Type B pancreatic cell (in vitro differentiated cells): ENCODE data around the gene JCHAIN. TPM values are rescaled to one million over a fixed set of nuclear protein-coding genes. Genes with fewer than 3 reads are reported as not detected.
"Not testable (repeated sequence)": the region's sequence is repeated elsewhere in the genome, so short reads cannot be mapped to it uniquely, and the experiment has no call there.

Source experiments
- DNase-seq: peaks from one replicate; pipeline ENCODE4 v3.0.0; 2021; ENCODE audit warnings: mixed read lengths; ENCODE audit not compliant: unreplicated experiment; ENCODE audit errors: extremely low spot score
- H3K27ac Mint-ChIP-seq: 2 replicates; pipeline ENCODE4 v1.8.0; 2021; ENCODE audit warnings: mild to moderate bottlenecking, mixed read lengths
- H3K27me3 Mint-ChIP-seq: 2 replicates; pipeline ENCODE4 v1.8.0; 2021; ENCODE audit warnings: mixed read lengths
- H3K36me3 Mint-ChIP-seq: 2 replicates; pipeline ENCODE4 v1.8.0; 2021; ENCODE audit warnings: mixed read lengths
- H3K4me1 Mint-ChIP-seq: one replicate; pipeline ENCODE4 v1.8.0; 2021; ENCODE audit warnings: mixed read lengths; ENCODE audit not compliant: unreplicated experiment
- H3K4me3 Mint-ChIP-seq: 2 replicates; pipeline ENCODE4 v1.8.0; 2021; ENCODE audit warnings: mild to moderate bottlenecking, mixed read lengths
- H3K9me3 Mint-ChIP-seq: 2 replicates; pipeline ENCODE4 v1.8.0; 2021; ENCODE audit warnings: mixed read lengths
- CTCF ChIP-seq: fragments of 200-600 bp; sonication (generic); conservative IDR thresholded peaks from 2 replicates; pipeline ENCODE4 v1.5.0; 2021; ENCODE audit warnings: antibody characterized with exemption, mild to moderate bottlenecking
- total RNA-seq: library from RNA; stranded (reverse); gene quantifications from 2 replicates; pipeline ENCODE4 v1.2.1, GENCODE V29; 2021; ENCODE audit warnings: low replicate concordance

JCHAIN gene
- total RNA-seq, 1 donor from 2014 or later = not detected

- H3K36me3 Mint-ChIP-seq = no peaks in the 10 kb centered on the region
- TF ChIP-seq CTCF = no peak
- H3K9me3 Mint-ChIP-seq = no peaks in the 10 kb centered on the region
- no peak for DNase-seq
- H3K4me3 Mint-ChIP-seq = no peak overlapping the region
- H3K4me1 Mint-ChIP-seq = no peaks in the 10 kb centered on the region
- H3K27me3 Mint-ChIP-seq = no peaks in the 10 kb centered on the region
- H3K27ac Mint-ChIP-seq = no peak overlapping the region
Observed at GRCh38 chr4:70660106-70660505, 6.2 kb downstream of the JCHAIN start.

GRCh38 chr4:70658418-70658817, 7.9 kb downstream of the JCHAIN start:
- Mint-ChIP-seq H3K27me3 (no peaks in the 10 kb centered on the region), H3K4me1 (no peaks in the 10 kb centered on the region), H3K27ac (no peak overlapping the region), H3K4me3 (no peak overlapping the region), H3K36me3 (no peaks in the 10 kb centered on the region), H3K9me3 (no peaks in the 10 kb centered on the region)
- DNase-seq = no peak
- no peak for TF ChIP-seq CTCF

DNA sequence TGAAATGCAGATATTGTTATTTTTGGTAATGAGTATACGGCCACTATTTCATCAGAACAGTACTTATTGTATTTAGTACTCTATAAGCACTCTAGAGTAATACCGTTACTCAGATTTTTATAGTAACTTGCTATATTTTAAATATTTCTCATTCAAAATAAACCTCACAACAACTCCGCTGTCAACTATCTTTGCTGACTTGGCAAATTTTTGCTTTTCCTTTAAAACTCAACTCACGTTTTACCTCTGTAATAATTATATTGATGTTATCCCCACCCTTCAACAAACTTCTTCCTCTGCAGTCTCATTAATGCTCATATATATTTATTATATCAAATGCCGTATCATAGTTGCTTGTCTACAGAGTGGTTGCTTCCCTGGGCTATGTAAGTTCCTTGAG, 9.0 kb downstream of the JCHAIN start:
- H3K4me1 Mint-ChIP-seq = no peaks in the 10 kb centered on the region
- H3K27me3 Mint-ChIP-seq = no peaks in the 10 kb centered on the region
- no peaks in the 10 kb centered on the region for H3K9me3 Mint-ChIP-seq
- H3K36me3 Mint-ChIP-seq = no peaks in the 10 kb centered on the region
- H3K27ac Mint-ChIP-seq = no peak overlapping the region
- no peak overlapping the region for H3K4me3 Mint-ChIP-seq
- no peak for DNase-seq
- no peak for TF ChIP-seq CTCF

DNA sequence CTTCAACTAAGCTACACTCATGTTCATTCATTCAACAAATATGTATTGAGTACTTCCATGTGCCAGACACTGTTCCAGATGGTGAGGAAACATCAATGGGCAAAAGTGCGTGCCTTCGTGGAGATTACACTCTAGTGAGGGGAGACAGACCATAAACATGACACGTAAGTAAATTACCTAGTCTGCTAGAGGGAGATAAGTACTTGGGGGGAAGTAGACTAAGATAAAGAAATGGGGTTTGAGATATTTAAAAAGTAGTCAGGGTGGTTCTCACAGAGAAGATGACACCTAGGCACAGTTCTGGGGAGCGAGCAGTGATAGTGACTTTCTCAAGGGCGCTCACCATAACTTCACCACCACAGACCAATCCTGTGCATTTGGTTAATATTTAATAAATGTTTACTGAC, 11.7 kb downstream of the JCHAIN start:
- H3K4me3 Mint-ChIP-seq = no peak overlapping the region
- TF ChIP-seq CTCF = no peak
- no peaks in the 10 kb centered on the region for H3K9me3 Mint-ChIP-seq

GRCh38 chr4:70651864-70652506, 14.3 kb downstream of the JCHAIN start:
- no peak for DNase-seq
- Mint-ChIP-seq H3K27me3 (no peaks in the 10 kb centered on the region), H3K27ac (no peak overlapping the region), H3K9me3 (no peaks in the 10 kb centered on the region), H3K4me1 (no peaks in the 10 kb centered on the region), H3K36me3 (no peaks in the 10 kb centered on the region), H3K4me3 (no peak overlapping the region)
- TF ChIP-seq CTCF = peak; percentile 74

More for the DNA sequence above, 11.7 kb downstream of the JCHAIN start:
- H3K27ac Mint-ChIP-seq = no peak overlapping the region
- no peak for DNase-seq
- H3K27me3 Mint-ChIP-seq = no peaks in the 10 kb centered on the region
- H3K4me1 Mint-ChIP-seq = no peaks in the 10 kb centered on the region
- no peaks in the 10 kb centered on the region for H3K36me3 Mint-ChIP-seq

DNA sequence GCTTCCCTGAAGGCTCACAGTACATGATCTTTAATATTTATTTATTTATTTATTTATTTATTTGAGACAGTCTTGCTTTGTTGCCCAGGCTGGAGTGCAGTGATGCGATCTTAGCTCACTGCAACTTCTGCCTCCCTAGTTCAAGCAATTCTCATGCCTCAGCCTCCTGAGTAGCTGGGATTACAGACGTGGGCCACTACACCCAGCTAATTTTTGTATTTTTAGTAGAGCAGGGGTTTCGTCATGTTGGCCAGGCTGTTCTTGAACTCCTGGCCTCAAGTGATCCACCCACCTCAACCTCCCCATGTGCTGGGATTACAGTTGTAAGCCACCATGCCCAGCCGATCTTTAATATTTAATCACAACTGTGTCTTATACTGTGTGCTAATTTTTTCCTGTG, 15.6 kb downstream of the JCHAIN start:
- DNase-seq, H3K4me1 Mint-ChIP-seq: not testable (repeated sequence)

More for the DNA sequence above, 15.6 kb downstream of the JCHAIN start:
- not testable (repeated sequence) for H3K4me3 Mint-ChIP-seq, H3K27ac Mint-ChIP-seq, H3K36me3 Mint-ChIP-seq, H3K27me3 Mint-ChIP-seq, H3K9me3 Mint-ChIP-seq
